Neuronal stem cell (in vitro differentiated cells): ENCODE data around the gene SNX1.

Experiments
- DNase-seq: peaks from one replicate; pipeline ENCODE4 v3.0.0-alpha.2; 2013; ENCODE audit warnings: low spot score
- H2AFZ ChIP-seq: one replicate; pipeline ENCODE4 v1.6.1; 2013; ENCODE audit warnings: mild to moderate bottlenecking, low read length, inconsistent platforms
- H2AK5ac ChIP-seq: 2 replicates; pipeline ENCODE4 v1.6.1; 2013; ENCODE audit warnings: low read depth, mild to moderate bottlenecking, inconsistent platforms, low read length, moderate library complexity, mixed read lengths
- H2BK120ac ChIP-seq: 2 replicates; pipeline ENCODE4 v1.6.1; 2013; ENCODE audit warnings: low read depth, mild to moderate bottlenecking, inconsistent platforms, low read length, moderate library complexity, mixed read lengths
- H2BK12ac ChIP-seq: one replicate; pipeline ENCODE4 v1.6.1; 2013; ENCODE audit warnings: low read length, inconsistent platforms
- H2BK15ac ChIP-seq: 2 replicates; pipeline ENCODE4 v1.6.1; 2013; ENCODE audit warnings: mild to moderate bottlenecking, low read length, inconsistent platforms, mixed read lengths
- H2BK5ac ChIP-seq: one replicate; pipeline ENCODE4 v1.6.1; 2013; ENCODE audit warnings: inconsistent platforms, mild to moderate bottlenecking, low read length, moderate library complexity
- H3K14ac ChIP-seq: one replicate; pipeline ENCODE4 v1.6.1; 2013; ENCODE audit warnings: low read length, inconsistent platforms
- H3K18ac ChIP-seq: 2 replicates; pipeline ENCODE4 v1.6.1; 2013; ENCODE audit warnings: low read length, inconsistent platforms
- H3K23ac ChIP-seq: 2 replicates; pipeline ENCODE4 v1.6.1; 2013; ENCODE audit warnings: low read depth, mild to moderate bottlenecking, mixed read lengths, low read length, inconsistent platforms; ENCODE audit not compliant: poor library complexity
- H3K27ac ChIP-seq: replicated peaks from 3 replicates; pipeline ENCODE4 v1.5.1; 2013; ENCODE audit warnings: low read length, inconsistent platforms
- H3K27me3 ChIP-seq, 3 experiments: 2 replicates each; pipeline ENCODE4 v1.6.1; 2013; ENCODE audit warnings: low read length in 3 of 3, mild to moderate bottlenecking in 2 of 3, inconsistent platforms in 1 of 3, low read depth in 1 of 3, mixed read lengths in 1 of 3, moderate library complexity in 1 of 3; ENCODE audit not compliant: control insufficient read depth in 3 of 3, insufficient read depth in 3 of 3
- H3K36me3 ChIP-seq, 2 donors: replicated peaks in 1 of 2; 2 replicates each; pipeline ENCODE4 v1.6.1; 2013; ENCODE audit warnings: low read length in 2 of 2; ENCODE audit not compliant: control insufficient read depth in 2 of 2, insufficient read depth in 2 of 2
- H3K4ac ChIP-seq: 2 replicates; pipeline ENCODE4 v1.6.1; 2013; ENCODE audit warnings: inconsistent platforms, mild to moderate bottlenecking, low read length, moderate library complexity
- H3K4me1 ChIP-seq, 2 donors: 1 replicate in 1 of 2; 2 replicates in 1 of 2; pipeline ENCODE4 v1.6.1; 2013; ENCODE audit warnings: low read length in 2 of 2, low read depth in 1 of 2; ENCODE audit not compliant: control insufficient read depth in 2 of 2, insufficient read depth in 1 of 2
- H3K4me2 ChIP-seq: one replicate; pipeline ENCODE4 v1.6.1; 2013; ENCODE audit warnings: mild to moderate bottlenecking, low read length, inconsistent platforms; ENCODE audit not compliant: insufficient read depth, poor library complexity, severe bottlenecking
- H3K4me3 ChIP-seq, 2 donors: 2 replicates each; pipeline ENCODE4 v1.5.1; 2013; ENCODE audit warnings: low read length in 2 of 2, mild to moderate bottlenecking in 2 of 2, inconsistent platforms in 1 of 2, moderate library complexity in 1 of 2
- H3K79me1 ChIP-seq: one replicate; pipeline ENCODE4 v1.6.1; 2013; ENCODE audit warnings: low read depth, mild to moderate bottlenecking, inconsistent platforms, low read length, moderate library complexity
- H3K9ac ChIP-seq: one replicate; pipeline ENCODE4 v1.6.1; 2013; ENCODE audit warnings: mild to moderate bottlenecking, low read depth, low read length, inconsistent platforms; ENCODE audit not compliant: poor library complexity
- H3K9me3 ChIP-seq, 2 donors: replicated peaks in 1 of 2; 2 replicates each; pipeline versions ENCODE3 to v1.6.1; 2013; ENCODE audit warnings: low read length in 2 of 2, mild to moderate bottlenecking in 2 of 2, inconsistent platforms in 1 of 2, low read depth in 1 of 2, mixed read lengths in 1 of 2, moderate library complexity in 1 of 2; ENCODE audit not compliant: control insufficient read depth in 2 of 2, insufficient read depth in 1 of 2
- H4K8ac ChIP-seq: one replicate; pipeline ENCODE4 v1.6.1; 2013; ENCODE audit warnings: low read depth, mild to moderate bottlenecking, inconsistent platforms, low read length, moderate library complexity
- H4K91ac ChIP-seq: one replicate; pipeline ENCODE4 v1.6.1; 2013; ENCODE audit warnings: low read length, low read depth, mild to moderate bottlenecking, inconsistent platforms; ENCODE audit not compliant: poor library complexity
- WGBS, 2 donors: extraction: QIAGEN DNeasy Blood & Tissue Kit; methylation state at CpG; one replicate each; pipeline ENCODE4 v1.1.7; 2013; ENCODE audit warnings: missing lambda C conversion rate in 2 of 2, mixed read lengths in 1 of 2; ENCODE audit not compliant: insufficient read length in 2 of 2, insufficient replicate concordance in 1 of 2; ENCODE audit errors: extremely low coverage in 2 of 2; 5-methylcytosine and 5-hydroxymethylcytosine counted together

The SNX1 gene

DNA sequence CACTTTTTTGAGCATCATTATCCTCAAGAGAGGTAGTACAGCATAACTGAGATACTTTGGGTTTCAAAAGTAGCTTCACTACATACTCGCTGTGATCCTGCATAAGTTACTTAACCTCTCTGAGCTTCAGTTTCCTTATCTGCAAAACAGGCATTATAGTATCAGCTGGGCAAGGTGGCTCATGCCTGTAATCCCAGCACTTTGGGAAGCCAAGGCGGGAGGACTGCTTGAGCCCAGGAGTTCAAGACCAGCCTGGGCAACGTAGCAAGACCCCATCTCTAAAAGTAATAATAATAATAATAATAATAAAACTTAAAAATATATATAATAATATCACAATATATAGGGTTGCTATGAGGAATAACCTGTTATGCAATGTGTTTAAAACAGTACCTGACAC, 13.0 kb upstream of the SNX1 start:
- Histone ChIP-seq H3K27ac (no peak overlapping the region), H2BK12ac (no peak overlapping the region), H4K8ac (no peak overlapping the region), H3K4me1 (no peaks in the 10 kb centered on the region), H3K4me2 (no peak overlapping the region), H3K27me3 (no peaks in the 10 kb centered on the region), H3K36me3 (peaks cover 4 to 57% of the 10 kb centered on the region in 2 donors), H2AFZ (no peak overlapping the region), H3K4me3 (no peak overlapping the region), H4K91ac (no peak overlapping the region), H3K79me1 (no peaks in the 10 kb centered on the region), H3K9me3 (peaks cover 0 to 2% of the 10 kb centered on the region in 2 donors), H2BK15ac (no peak overlapping the region), H3K9ac (no peak overlapping the region), H2AK5ac (no peak overlapping the region), H3K4ac (no peak overlapping the region), H3K14ac (no peak overlapping the region), H2BK120ac (no peak overlapping the region), H2BK5ac (no peak overlapping the region), H3K18ac (no peak overlapping the region), H3K23ac (no peak overlapping the region)
- no peak for DNase-seq
- WGBS, 2 donors: no CpG with 5 or more reads among the region's 3 CpGs

DNA sequence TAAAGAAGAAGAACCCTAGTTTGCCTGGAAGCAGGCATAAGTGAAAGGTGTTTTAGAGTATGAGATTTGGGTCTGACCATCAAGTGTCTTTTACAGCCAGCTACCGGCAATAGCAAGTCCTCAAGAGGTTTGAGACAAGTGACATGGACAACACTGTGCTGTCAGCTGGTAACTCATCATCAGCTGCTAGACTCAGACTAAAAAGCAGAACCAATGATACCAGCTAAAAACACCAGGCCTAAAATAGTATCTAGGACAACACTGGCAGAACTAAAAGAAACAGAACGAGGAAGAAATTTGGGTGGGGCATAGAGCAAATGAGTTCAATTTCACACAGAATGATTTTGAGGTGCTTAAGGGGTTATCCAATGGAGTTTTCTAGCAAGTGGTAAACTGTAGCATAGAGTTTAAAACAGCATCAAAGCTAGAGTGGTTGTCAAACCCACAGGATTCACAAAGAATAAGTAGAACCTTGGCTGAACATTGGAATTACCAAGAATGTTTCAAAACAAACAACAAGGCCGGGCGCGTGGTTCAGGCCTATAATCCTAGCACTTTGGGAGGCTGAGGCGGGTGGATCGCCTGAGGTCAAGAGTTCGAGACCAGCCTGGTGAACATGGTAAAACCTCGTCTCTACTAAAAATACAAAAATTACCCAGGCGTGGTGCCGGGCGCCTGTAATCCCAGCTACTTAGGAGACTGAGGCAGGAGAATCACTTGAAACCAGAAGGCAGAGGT, 6.1 kb upstream of the SNX1 start:
- H3K18ac ChIP-seq: no peak overlapping the region
- H3K79me1 ChIP-seq: peaks cover 3% of the 10 kb centered on the region
- peaks cover 8 to 45% of the 10 kb centered on the region in 2 donors for H3K36me3 ChIP-seq
- H3K27me3 ChIP-seq: peaks cover 0 to 2% (median 0%) of the 10 kb centered on the region in 3 experiments
- WGBS, 2 donors: no CpG with 5 or more reads among the region's 12 CpGs
- H2BK5ac ChIP-seq: no peak overlapping the region
- H3K23ac ChIP-seq: no peak overlapping the region
- no peak overlapping the region for H3K4ac ChIP-seq
- no peak overlapping the region for H2AK5ac ChIP-seq
- H3K27ac ChIP-seq: no peak overlapping the region
- peaks cover 4 to 6% of the 10 kb centered on the region in 2 donors for H3K4me1 ChIP-seq
- H2BK15ac ChIP-seq: no peak overlapping the region
- H2BK120ac ChIP-seq: no peak overlapping the region
- DNase-seq: no peak
- no peak overlapping the region for H3K4me2 ChIP-seq
- no peak overlapping the region for H4K8ac ChIP-seq
- no peak overlapping the region for H4K91ac ChIP-seq
- peaks cover 2 to 8% of the 10 kb centered on the region in 2 donors for H3K9me3 ChIP-seq
- no peak overlapping the region for H2BK12ac ChIP-seq
- H3K9ac ChIP-seq: no peak overlapping the region
- no peak overlapping the region for H2AFZ ChIP-seq
- no peak overlapping the region for H3K14ac ChIP-seq
- no peak overlapping the region for H3K4me3 ChIP-seq

DNA sequence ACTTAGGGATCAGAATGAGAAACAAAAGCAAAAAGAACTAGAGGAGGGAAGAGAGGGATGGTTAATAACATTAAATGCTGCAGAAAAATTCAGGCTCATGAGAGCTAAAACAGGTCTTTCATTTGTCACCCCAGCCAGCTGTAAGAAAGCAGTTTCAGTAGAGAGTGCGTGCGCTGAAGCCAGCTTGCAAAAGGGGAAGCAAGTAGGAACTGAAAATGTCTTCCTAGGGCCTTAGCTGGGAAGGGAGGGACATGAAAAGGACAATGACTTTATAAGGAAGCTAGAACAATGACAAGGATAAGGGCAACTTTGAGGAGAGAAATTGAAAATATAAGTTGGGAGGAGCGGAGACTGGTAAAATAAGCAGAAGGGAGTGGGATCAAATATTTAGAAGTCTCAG, 5.3 kb upstream of the SNX1 start:
- no peak overlapping the region for H2BK12ac ChIP-seq
- no peak overlapping the region for H2BK120ac ChIP-seq
- H2AK5ac ChIP-seq: no peak overlapping the region
- H3K9me3 ChIP-seq: peaks cover 2 to 8% of the 10 kb centered on the region in 2 donors
- H3K18ac ChIP-seq: no peak overlapping the region
- H4K91ac ChIP-seq: no peak overlapping the region
- no peak overlapping the region for H3K4me2 ChIP-seq
- peaks cover 0 to 2% (median 0%) of the 10 kb centered on the region in 3 experiments for H3K27me3 ChIP-seq
- no peak overlapping the region for H4K8ac ChIP-seq
- no peak overlapping the region for H3K23ac ChIP-seq
- no peak overlapping the region for H3K9ac ChIP-seq
- peaks cover 3% of the 10 kb centered on the region for H3K79me1 ChIP-seq
- no peak overlapping the region for H3K4ac ChIP-seq
- no peak overlapping the region for H2BK5ac ChIP-seq
- no peak overlapping the region for H3K14ac ChIP-seq
- H3K4me3 ChIP-seq: no peak overlapping the region
- H3K4me1 ChIP-seq: peaks cover 5 to 13% of the 10 kb centered on the region in 2 donors
- H3K27ac ChIP-seq: no peak overlapping the region
- peaks cover 8 to 39% of the 10 kb centered on the region in 2 donors for H3K36me3 ChIP-seq
- no peak overlapping the region for H2AFZ ChIP-seq
- no peak overlapping the region for H2BK15ac ChIP-seq
- DNase-seq: no peak
- WGBS, 2 donors: 100% methylated on average over 1 of the region's 3 CpGs; no CpG with 5 or more reads in 1 of the 2 donors

DNA sequence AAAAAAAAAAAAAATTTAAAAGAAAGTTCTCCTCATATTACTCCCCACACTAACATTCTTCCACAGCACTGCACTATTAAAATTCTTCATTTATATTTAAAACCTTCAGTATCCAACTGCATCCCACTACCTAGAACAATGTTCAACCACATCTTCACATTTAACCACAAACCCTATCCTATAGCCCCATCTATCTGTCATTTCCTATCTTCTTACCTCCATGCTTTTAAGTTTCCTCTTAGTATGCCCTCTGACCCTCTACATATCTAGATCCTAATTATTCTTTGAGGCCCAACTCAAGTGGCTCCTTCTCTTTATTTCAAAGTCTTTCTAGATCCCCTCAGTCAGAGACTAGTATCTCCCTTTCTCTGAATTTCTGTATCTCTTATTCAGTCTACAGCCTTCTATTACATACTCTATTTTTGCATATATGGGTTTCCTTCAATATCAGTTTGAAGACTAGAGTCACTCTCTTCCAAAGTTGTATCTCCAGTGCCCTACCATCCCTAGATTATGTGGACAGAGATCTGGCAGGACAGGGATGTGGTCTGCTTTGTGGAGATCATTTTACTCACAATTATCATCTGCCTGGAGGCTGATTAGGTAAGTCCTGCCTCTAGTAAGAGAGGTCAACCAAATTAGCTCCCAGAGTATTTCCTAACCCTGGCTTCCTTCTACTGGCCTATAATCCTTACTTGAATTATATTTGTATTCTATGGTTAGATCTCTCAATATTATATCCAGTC, 3.5 kb upstream of the SNX1 start:
- H2BK12ac ChIP-seq: no peak overlapping the region
- H2AK5ac ChIP-seq: no peak overlapping the region
- no peak overlapping the region for H3K4me2 ChIP-seq
- no peak overlapping the region for H3K14ac ChIP-seq
- no peak for DNase-seq
- no peak overlapping the region for H2BK5ac ChIP-seq
- peaks cover 9 to 16% of the 10 kb centered on the region in 2 donors for H3K4me1 ChIP-seq
- no peak overlapping the region for H3K23ac ChIP-seq
- H2BK120ac ChIP-seq: no peak overlapping the region
- H4K8ac ChIP-seq: no peak overlapping the region
- peak overlapping the region in 1 of 2 donors; percentile 86 for H3K4me3 ChIP-seq
- H3K9ac ChIP-seq: no peak overlapping the region
- no peak overlapping the region for H2AFZ ChIP-seq
- peaks cover 2 to 8% of the 10 kb centered on the region in 2 donors for H3K9me3 ChIP-seq
- H3K79me1 ChIP-seq: peaks cover 7% of the 10 kb centered on the region
- no peak overlapping the region for H3K18ac ChIP-seq
- peaks cover 0 to 2% (median 0%) of the 10 kb centered on the region in 3 experiments for H3K27me3 ChIP-seq
- no peak overlapping the region for H2BK15ac ChIP-seq
- H3K36me3 ChIP-seq: peaks cover 8 to 34% of the 10 kb centered on the region in 2 donors
- H3K4ac ChIP-seq: no peak overlapping the region
- H4K91ac ChIP-seq: no peak overlapping the region
- no peak overlapping the region for H3K27ac ChIP-seq
